ENCODE measurements around the gene LCN9.

GRCh38 chr9:135690836-135691570 lies 27.9 kb downstream of the LCN9 start:
- TF ChIP-seq POLR2A (IDR thresholded peaks at IDR 0.05; ENCODE audit: low read depth, low read length): no peak
- TF ChIP-seq POLR2AphosphoS5 (IDR thresholded peaks at IDR 0.05; ENCODE audit: low read depth, low read length): no peak
